ENCODE measurements around the gene MYPN.
"Not testable (repeated sequence)": the region's sequence is repeated elsewhere in the genome, so short reads cannot be mapped to it uniquely, and the experiment has no call there.

Gene MYPN

DNA sequence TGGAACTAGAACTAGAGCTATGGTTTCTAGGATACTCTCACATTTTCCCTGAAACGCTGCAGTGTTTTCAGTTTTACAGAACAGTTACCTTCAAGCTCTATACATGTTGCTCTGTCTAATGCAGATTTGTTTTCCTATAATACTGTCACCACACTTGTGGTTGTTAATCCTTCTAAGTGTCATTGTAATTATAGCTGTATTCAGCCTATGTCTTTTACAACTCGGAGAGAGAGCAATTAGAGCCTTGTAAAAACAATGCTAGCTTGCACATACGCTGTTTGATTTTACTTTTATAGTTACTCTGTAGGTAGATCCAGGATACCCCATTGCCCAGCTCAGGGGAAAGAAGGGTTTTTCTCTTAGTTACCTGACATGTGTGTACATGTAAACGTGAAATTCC is 67.5 kb downstream of the MYPN start:
- no peak for DNase-seq (ENCODE audit: low read depth)

- no peak for DNase-seq (ENCODE audit: low read depth)
Measured at GRCh38 chr10:68178592-68178991, 69.3 kb downstream of the MYPN start.

DNA sequence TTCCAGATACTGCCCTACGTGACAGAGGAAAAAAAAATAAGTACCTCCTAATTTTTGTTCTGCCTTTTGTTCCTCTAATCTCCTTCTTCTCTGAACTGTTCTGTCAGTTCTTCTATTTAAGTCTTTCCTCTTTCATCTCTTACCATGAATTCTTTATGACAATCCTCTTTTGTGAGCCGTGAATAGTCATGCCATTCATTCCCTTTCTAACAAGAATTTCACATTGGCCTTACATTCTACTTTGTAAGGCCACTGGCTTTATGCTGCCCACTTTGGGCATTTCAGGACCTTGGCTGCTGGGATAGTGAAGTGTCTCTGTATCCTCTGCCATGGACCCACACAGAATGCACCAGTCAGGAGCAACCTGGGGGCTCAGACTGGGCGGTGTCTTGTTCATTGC is 69.7 kb downstream of the MYPN start:
- DNase-seq (ENCODE audit: low read depth), result no peak

- no peak for DNase-seq (ENCODE audit: low read depth)
Measured at GRCh38 chr10:68180490-68180889, 71.2 kb downstream of the MYPN start.

- DNase-seq (ENCODE audit: low read depth), result no peak
Measured at GRCh38 chr10:68184546-68184945, 75.3 kb downstream of the MYPN start.

DNA sequence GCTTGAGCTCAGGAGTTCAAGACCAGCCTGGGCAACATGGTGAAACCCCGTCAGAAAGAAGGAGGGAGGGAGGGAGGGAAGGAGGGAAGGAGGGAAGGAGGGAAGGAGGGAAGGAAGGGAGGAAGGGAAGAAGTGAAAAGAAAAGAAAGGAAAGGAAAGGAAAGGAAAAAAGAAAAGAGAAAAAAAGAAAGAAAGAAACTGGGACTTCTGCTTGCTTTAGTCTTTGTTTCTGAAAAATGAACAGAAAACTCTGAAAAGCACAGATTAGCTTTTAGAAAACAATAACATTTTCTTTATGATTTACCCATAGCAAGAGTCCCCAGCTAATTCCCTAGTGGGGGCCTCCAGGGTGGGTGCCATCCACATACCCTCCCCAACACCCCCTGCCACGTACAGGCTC is 75.8 kb downstream of the MYPN start:
- DNase-seq (ENCODE audit: low read depth), result no peak

DNA sequence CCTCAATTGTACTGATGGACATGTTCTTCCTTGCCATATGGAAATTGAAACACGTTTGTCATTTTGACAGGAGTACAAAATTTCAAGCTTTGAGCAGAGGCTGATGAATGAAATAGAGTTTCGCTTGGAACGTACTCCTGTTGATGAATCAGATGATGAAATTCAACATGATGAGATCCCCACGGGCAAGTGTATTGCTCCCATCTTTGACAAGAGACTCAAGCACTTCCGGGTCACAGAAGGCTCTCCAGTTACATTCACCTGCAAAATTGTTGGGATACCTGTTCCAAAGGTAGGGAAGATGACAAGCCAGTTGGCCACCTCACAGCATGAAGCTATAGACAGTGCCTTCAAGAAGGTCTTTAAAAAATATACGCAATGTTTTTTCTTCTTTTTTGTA is 79.5 kb downstream of the MYPN start:
- DNase-seq (ENCODE audit: low read depth), result no peak

GRCh38 chr10:68192113-68192512 is 82.8 kb downstream of the MYPN start:
- no peak for DNase-seq (ENCODE audit: low read depth)

GRCh38 chr10:68194290-68194689 is 85.0 kb downstream of the MYPN start:
- no peak for DNase-seq (ENCODE audit: low read depth)

GRCh38 chr10:68195776-68196175 is 86.5 kb downstream of the MYPN start:
- DNase-seq (ENCODE audit: low read depth), result not testable (repeated sequence)

- DNase-seq (ENCODE audit: low read depth), result no peak
Measured at GRCh38 chr10:68196701-68197100, 87.4 kb downstream of the MYPN start.

DNA sequence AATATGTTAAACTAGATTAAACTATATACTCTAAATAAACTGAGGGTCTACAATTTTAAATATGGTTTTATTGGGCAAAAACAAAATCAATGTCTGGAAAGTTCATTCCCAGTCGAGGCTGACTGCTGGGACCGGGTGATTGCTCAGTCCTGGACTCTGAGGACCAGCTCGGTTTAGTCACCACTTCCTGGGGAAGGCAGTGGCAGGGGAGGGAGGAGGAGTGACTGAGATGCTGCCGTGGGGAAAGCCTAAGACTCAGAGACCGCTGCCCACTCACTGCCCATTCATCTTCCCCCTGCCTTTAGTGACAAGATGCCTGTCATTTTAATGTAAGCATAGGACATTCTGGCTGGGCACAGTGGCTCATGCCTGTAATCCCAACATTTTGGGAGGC is 93.7 kb downstream of the MYPN start:
- no peak for DNase-seq (ENCODE audit: low read depth)

GRCh38 chr10:68208424-68209042 is 99.2 kb downstream of the MYPN start:
- no peak for DNase-seq (ENCODE audit: low read depth)

DNA sequence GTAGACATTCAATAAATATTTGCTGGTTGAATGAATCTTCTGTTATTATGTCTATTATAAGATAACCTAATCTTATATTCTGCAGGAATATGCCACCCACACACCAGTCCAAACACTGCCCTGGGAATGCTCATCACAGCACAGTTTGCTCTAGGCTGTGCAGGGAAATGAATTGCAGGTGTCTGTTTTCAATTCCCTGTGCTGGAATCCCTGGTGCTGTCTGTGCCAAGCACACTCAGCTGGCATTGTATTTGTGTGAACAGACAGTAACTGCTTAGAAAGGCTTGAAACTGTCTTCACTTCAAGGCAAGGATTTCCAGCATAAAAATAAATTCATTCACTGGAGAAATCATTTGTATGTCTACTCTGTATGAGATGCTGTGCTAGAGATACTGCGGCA is 102.4 kb downstream of the MYPN start:
- no peak for DNase-seq (ENCODE audit: low read depth)

GRCh38 chr10:68212721-68213352 is 103.5 kb downstream of the MYPN start:
- DNase-seq (ENCODE audit: low read depth), result no peak

DNA sequence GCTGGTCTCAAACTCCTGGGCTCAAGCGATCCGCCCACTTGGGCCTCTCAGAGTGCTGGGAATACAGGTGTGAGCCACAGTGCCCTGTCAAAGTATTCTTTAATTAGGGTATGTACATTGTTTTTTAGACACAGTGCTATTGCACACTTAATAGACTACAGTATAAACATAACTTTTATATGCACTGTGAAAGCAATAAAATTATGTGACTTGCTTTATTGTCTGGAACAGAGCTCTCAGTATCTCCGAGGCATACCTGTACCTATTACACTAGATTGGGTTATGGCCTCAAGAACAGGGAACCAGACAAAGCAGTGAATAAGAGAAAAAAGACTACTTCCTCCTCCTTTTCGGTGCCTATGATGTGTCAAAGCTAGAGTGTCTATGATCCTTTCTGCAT is 109.5 kb downstream of the MYPN start:
- no peak for DNase-seq (ENCODE audit: low read depth)

DNA sequence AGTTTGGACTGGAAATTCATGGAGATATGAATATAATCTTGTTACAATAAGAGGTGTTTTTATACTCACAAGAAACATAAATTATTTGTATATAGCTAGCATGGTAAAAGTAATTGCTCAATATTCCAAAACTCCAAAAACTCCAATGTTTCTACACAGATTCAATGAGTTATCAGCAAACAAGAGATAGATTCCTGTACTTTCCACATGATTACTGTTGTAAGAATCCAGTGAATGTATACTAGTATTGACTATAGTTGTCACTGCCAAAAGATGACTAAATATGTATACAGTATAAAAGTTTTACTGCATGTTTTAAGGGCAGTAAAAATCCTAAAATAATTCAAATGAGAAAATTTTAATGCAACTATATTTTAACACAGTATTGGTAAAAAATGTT is 111.9 kb downstream of the MYPN start:
- DNase-seq (ENCODE audit: low read depth), result no peak

DNA sequence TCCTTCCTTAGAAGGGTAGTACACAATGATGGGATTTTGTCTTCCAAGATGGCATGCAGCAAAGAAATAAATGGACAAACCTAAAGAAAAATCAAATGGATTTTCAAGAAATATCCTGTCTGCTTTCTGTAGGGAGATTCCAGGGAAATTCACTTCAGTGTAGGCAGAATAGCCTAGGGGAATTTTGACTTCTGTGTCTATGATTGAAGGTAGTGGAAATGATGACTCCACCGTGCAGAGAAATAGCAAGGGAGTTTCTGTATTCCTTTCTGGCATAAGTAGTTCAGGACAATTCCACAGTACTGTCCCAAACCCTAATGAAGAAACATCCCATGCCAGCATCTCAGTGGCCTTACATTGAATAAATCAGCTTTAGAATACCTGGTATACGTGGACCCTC is 113.1 kb downstream of the MYPN start:
- no peak for DNase-seq (ENCODE audit: low read depth)

GRCh38 chr10:68223535-68224165 is 114.4 kb downstream of the MYPN start:
- DNase-seq (ENCODE audit: low read depth), result no peak

DNA sequence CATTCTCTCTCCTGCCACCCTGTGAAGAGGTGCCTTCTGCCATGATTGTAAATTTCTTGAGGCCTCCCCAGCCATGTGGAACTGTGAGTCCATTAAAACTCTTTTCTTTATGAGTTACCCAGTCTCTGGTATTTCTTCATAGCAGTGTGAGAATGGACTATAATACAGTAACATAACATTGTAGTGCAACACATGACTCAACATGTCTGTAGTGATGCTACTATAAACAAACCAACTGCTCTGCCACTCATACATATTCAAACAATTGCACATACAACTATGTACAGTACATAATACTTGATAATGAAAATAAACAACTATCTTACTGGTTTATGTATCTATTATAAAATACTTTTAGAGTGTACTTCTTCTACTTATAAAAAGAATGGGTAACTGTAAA is 115.5 kb downstream of the MYPN start:
- no peak for DNase-seq (ENCODE audit: low read depth)

DNA sequence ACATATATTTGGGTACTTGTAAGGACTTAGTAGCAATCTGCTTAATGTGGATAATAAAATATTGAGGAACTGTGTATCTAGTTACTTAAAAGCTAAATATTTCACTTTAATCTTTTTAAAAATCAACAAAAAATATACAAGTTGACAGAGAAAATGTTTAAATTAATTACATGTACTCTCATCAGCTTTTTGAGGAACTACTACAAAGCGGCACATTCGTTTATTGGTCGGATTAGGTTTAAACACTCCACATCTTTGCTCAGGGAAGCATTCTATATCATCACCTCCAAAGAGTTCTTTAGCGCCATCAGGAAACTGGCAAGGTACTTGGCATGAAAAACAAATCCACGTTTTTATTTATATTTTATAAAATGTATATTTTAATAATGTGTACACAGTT is 121.0 kb downstream of the MYPN start:
- no peak for DNase-seq (ENCODE audit: low read depth)

DNA sequence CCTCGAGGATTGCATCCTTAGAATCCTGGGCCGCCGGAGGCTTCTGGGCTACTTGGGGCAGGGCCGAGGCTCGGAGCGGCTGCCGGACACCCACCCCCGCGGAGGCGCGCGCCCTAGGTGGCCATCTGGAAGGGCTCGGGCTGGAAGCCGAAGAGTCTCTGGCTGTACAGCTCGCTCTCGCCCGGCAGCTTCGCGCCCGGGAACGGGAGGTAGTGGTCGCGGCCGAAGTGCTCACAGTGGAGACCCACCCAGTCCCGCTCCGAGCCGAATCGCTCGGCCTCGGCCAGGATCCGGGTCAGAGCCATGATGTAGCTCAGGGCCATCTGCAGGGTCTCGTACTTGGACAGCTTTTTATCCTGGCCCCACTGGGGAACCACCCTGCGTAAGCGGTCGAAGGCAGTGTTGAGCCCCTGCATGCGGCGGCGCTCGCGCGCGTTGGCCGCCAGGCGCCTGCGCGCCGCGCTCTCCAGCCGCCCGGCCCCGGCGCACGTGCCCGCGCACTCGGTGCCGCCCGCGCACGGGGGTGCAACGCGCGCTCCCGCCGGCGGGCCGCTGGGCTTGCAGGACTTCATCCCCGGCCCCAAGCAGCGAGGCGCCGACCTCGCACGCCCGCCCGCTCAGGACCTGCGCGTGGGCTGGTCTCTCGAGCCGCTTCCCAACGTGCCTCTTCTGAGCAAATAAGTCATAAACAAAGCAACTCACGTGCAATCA is 122.0 kb downstream of the MYPN start:
- peak; percentile 19 for DNase-seq (ENCODE audit: low read depth)

GRCh38 chr10:68231817-68232251 is 122.5 kb downstream of the MYPN start, which contains the start of gene ATOH7:
ATOH7 (minus strand) TSS chr10:68232113; CDS start chr10:68231677, 436 bp downstream.
- no peak for DNase-seq (ENCODE audit: low read depth)

All from activated T-cell treated with anti-CD3 and anti-CD28 coated beads for 24 hours (primary cell).